ENCODE measurements around the gene NTN3.
A peak's percentile ranks its signal among the peaks of the same experiment; 100 is the strongest.

NTN3 gene

GRCh38 chr16:2487903-2488531 is 16.9 kb downstream of the NTN3 start:
- TF ChIP-seq CTCF (IDR thresholded peaks at IDR 0.05) (no peak), ZFX (IDR thresholded peaks at IDR 0.05; ENCODE audit: borderline replicate concordance) (no peak)
- H3K27ac ChIP-seq = no peak overlapping the region

GRCh38 chr16:2489581-2489980 is 18.5 kb downstream of the NTN3 start:
- TF ChIP-seq ZFX (IDR thresholded peaks at IDR 0.05; ENCODE audit: borderline replicate concordance) = no peak
- TF ChIP-seq CTCF (IDR thresholded peaks at IDR 0.05) = no peak

GRCh38 chr16:2490190-2491105 is 19.4 kb downstream of the NTN3 start:
- no peak overlapping the region for H3K27ac ChIP-seq
- no peak for TF ChIP-seq ZFX (IDR thresholded peaks at IDR 0.05; ENCODE audit: borderline replicate concordance)
- no peak for TF ChIP-seq CTCF (IDR thresholded peaks at IDR 0.05)

More at GRCh38 chr16:2489581-2489980, 18.5 kb downstream of the NTN3 start:
- no peak overlapping the region for H3K27ac ChIP-seq

GRCh38 chr16:2492292-2492691 is 21.2 kb downstream of the NTN3 start:
- TF ChIP-seq ZFX (IDR thresholded peaks at IDR 0.05; ENCODE audit: borderline replicate concordance) = no peak
- TF ChIP-seq CTCF (IDR thresholded peaks at IDR 0.05) = no peak
- no peak overlapping the region for H3K27ac ChIP-seq

GRCh38 chr16:2493605-2494004 is 22.5 kb downstream of the NTN3 start:
- TF ChIP-seq ZFX (IDR thresholded peaks at IDR 0.05; ENCODE audit: borderline replicate concordance) = no peak
- no peak for TF ChIP-seq CTCF (IDR thresholded peaks at IDR 0.05)
- H3K27ac ChIP-seq = no peak overlapping the region

- no peak for TF ChIP-seq CTCF (IDR thresholded peaks at IDR 0.05)
- no peak for TF ChIP-seq ZFX (IDR thresholded peaks at IDR 0.05; ENCODE audit: borderline replicate concordance)
- H3K27ac ChIP-seq = peak overlapping the region; percentile 76; the same call in 1 of the 2 replicates
Measured at GRCh38 chr16:2494616-2495015, 23.5 kb downstream of the NTN3 start.

GRCh38 chr16:2495041-2495440 is 23.9 kb downstream of the NTN3 start:
- peak overlapping the region; percentile 76 for H3K27ac ChIP-seq
- TF ChIP-seq ZFX (IDR thresholded peaks at IDR 0.05; ENCODE audit: borderline replicate concordance) (no peak), CTCF (IDR thresholded peaks at IDR 0.05) (no peak)

Measured in 22Rv1 (cell line).